Measurements from ENCODE around the gene CCP110. TPM values are rescaled to one million over a fixed set of nuclear protein-coding genes. Genes with fewer than 3 reads are reported as not detected.

The CCP110 gene
- total RNA-seq, result 80.3 TPM

DNA sequence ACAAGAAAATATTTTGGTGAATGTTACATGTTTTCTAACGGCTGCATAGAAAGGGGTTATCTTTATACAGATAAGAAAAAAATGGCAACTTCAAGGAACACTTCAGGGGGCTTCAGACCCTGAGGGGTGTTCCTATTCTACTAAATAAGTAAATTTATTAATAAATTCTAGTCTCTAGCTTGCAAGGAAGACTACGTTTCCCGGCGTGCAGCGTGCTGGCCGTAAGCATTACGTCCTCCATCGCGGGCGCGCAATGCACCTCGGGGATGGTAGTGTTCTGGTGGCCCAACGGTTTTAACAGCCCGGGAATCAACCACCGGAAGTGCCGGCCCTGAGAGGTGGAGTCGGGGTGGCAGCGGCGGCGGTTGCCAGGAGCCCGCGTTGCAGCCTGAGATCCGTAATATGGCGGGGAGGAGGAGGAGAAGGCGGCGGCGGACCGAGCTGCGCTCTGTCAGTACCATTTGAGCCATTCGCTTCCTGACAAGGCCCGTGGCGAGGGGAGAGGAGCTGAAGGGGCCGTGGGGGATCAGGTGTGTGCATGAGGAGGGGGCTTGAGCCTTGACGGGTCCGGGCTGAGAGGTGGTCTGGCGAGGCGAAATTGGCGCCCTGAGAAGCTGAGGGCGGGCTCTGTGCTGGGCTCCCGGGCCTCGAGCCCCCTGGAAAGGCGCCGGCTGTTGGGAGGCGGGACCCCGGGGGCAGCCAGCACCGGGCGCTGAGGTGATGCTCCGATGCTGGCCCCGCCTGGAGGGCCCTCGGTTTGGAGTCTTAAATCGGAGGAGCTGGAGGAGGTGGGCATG, at the start of gene CCP110:
Gene CCP110, plus strand, starts transcription at position 384 of the 797 bp plus-strand sequence. CDS start 3,940 bp downstream, outside the sequence.

GRCh38 chr16:19521471-19522396, 2.0 kb upstream of the CCP110 start, which contains the start of gene GDE1:
GDE1 (minus strand) TSS chr16:19522098; CDS start chr16:19521964, 134 bp downstream.

GRCh38 chr16:19555186-19555937, 31.6 kb downstream of the CCP110 start, which contains the start of gene VPS35L:
VPS35L (plus strand) TSS chr16:19555703; CDS start chr16:19555730, 27 bp downstream.

Other genes starting within 250 kb of the CCP110 start
- gene CLEC19A, start 238.2 kb upstream of the CCP110 start, total RNA-seq, result 2.8 TPM
- 0.69 TPM for gene TMC5, start 106.1 kb upstream of the CCP110 start, total RNA-seq
- 62.1 TPM for gene GDE1, start 1.8 kb upstream of the CCP110 start, total RNA-seq
- gene VPS35L, start 31.8 kb downstream of the CCP110 start, total RNA-seq, result 63.4 TPM
- 18.9 TPM for gene KNOP1, start 194.3 kb downstream of the CCP110 start, total RNA-seq
- gene IQCK, start 194.3 kb downstream of the CCP110 start, total RNA-seq, result 22.1 TPM

All from diencephalon (tissue), 1 donor.